K562 (cell line): Measurements from ENCODE around the gene YBX1. TPM values are rescaled to one million over a fixed set of nuclear protein-coding genes. Genes with fewer than 3 reads are reported as not detected.
A peak's percentile ranks its signal among the peaks of the same experiment; 100 is the strongest.

ENCODE experiments used
- ATAC-seq: fragments of 200-7000 bp; cut with Tn5 transposase; 3 replicates; pipeline ENCODE4 v1.9.1; 2020; ENCODE audit warnings: moderate library complexity
- BruUV-seq: library from RNA; stranded (reverse); fragments of 400-500 nt; replicated peaks from 2 replicates; lab custom pipeline; 2021; lab: Mats Ljungman, UMichigan
- CTCF ChIA-PET: fragments of 300-600 bp; formaldehyde crosslinking; extraction: SDS; loops from one replicate; lab custom pipeline; 2021; ENCODE audit warnings: low intra/inter-chr PET ratio; lab: Yijun Ruan, JAX
- POLR2A ChIA-PET: fragments of 300-600, 350-650 bp; sonication (Branson Sonifier 250); formaldehyde crosslinking; extraction: SDS; loops from one replicate; lab custom pipeline; 2021; ENCODE audit warnings: antibody characterized with exemption, inconsistent platforms; lab: Yijun Ruan, JAX
- DNase-seq, 4 experiments: peaks; one replicate each; pipeline versions ENCODE4 v3.0.0 to v3.0.0-alpha.2; 2011 to 2018; ENCODE audit warnings: low spot score in 3 of 4, mixed read lengths in 3 of 4; ENCODE audit errors: extremely low read depth in 1 of 4
- FAIRE-seq: peaks from 2 replicates; lab custom pipeline; 2011; peaks lifted over from hg19 to GRCh38; lab: Jason Lieb, UNC
- H2AFZ ChIP-seq: 2 replicates; pipeline ENCODE4 v1.6.0; 2011; ENCODE audit warnings: low read depth, low read length, control low read depth, inconsistent platforms
- H3K27ac ChIP-seq: fragments of 200-600 bp; 3 replicates; pipeline ENCODE4 v1.8.0; 2011; ENCODE audit warnings: low read depth, mild to moderate bottlenecking, control low read depth, inconsistent platforms, low read length, moderate library complexity, mixed read lengths; ENCODE audit errors: extremely low read depth
- H3K27me3 ChIP-seq, 2 experiments: fragments of 300-600 bp in 1 of 2; 2 replicates in 1 of 2; 3 replicates in 1 of 2; pipeline versions ENCODE4 v1.6.0 to v1.8.0; 2011; ENCODE audit warnings: inconsistent platforms in 2 of 2, low read length in 2 of 2, mild to moderate bottlenecking in 1 of 2, mixed read lengths in 1 of 2, moderate library complexity in 1 of 2; ENCODE audit not compliant: control insufficient read depth in 2 of 2, insufficient read depth in 2 of 2
- H3K36me3 ChIP-seq: fragments of 300-600 bp; 3 replicates; pipeline ENCODE4 v1.8.0; 2011; ENCODE audit warnings: mild to moderate bottlenecking, low read length, inconsistent platforms; ENCODE audit not compliant: control insufficient read depth, insufficient read depth
- H3K4me1 ChIP-seq, 2 experiments: fragments of 200-600 bp in 1 of 2; replicated peaks in 1 of 2; 2 replicates in 1 of 2; 3 replicates in 1 of 2; pipeline versions ENCODE4 v1.5.1 to v1.8.0; 2011; ENCODE audit warnings: inconsistent platforms in 2 of 2, low read length in 2 of 2, mild to moderate bottlenecking in 1 of 2, mixed read lengths in 1 of 2, moderate library complexity in 1 of 2; ENCODE audit not compliant: control insufficient read depth in 2 of 2, insufficient read depth in 2 of 2
- H3K4me2 ChIP-seq: 2 replicates; pipeline ENCODE4 v1.6.1; 2011; ENCODE audit warnings: low read length, control low read depth, inconsistent platforms, mixed read lengths; ENCODE audit not compliant: insufficient read depth
- H3K4me3 ChIP-seq: fragments of 200-600 bp; sonication (generic), shearing (Covaris generic); 2 replicates; pipeline ENCODE4 v1.5.1; 2016; ENCODE audit warnings: control low read depth, inconsistent platforms
- H3K79me2 ChIP-seq: fragments of 200-600 bp; 3 replicates; pipeline ENCODE4 v1.8.0; 2011; ENCODE audit warnings: low read length, inconsistent platforms; ENCODE audit not compliant: control insufficient read depth, insufficient read depth
- H3K9ac ChIP-seq, 2 experiments: 2 replicates each; pipeline versions ENCODE4 v1.6.0 to v1.6.1; 2011; ENCODE audit warnings: low read depth in 2 of 2, low read length in 2 of 2, control low read depth in 1 of 2, inconsistent platforms in 1 of 2, mild to moderate bottlenecking in 1 of 2, mixed read lengths in 1 of 2; ENCODE audit not compliant: insufficient read depth in 1 of 2
- H3K9me1 ChIP-seq: one replicate; pipeline ENCODE4 v1.6.0; 2011; ENCODE audit warnings: inconsistent platforms, mild to moderate bottlenecking, low read length, moderate library complexity; ENCODE audit not compliant: control insufficient read depth, insufficient read depth
- H3K9me3 ChIP-seq: replicated peaks from 2 replicates; pipeline ENCODE4 v1.5.1; 2011; ENCODE audit warnings: low read depth, low read length, inconsistent platforms; ENCODE audit not compliant: control insufficient read depth, insufficient read depth
- H4K20me1 ChIP-seq: replicated peaks from 2 replicates; pipeline ENCODE4 v1.6.1; 2011; ENCODE audit warnings: low read length, inconsistent platforms, mixed read lengths; ENCODE audit not compliant: control insufficient read depth, insufficient read depth
- CBX1 ChIP-seq: sonication (generic); IDR thresholded peaks from 2 replicates; pipeline ENCODE4 v1.6.1; 2016; ENCODE audit warnings: antibody characterized with exemption, low read depth, mild to moderate bottlenecking
- CEBPB ChIP-seq: fragments of 450-650 bp; IDR thresholded peaks from 2 replicates; pipeline ENCODE4 v1.6.1; 2016; ENCODE audit warnings: missing genetic modification characterization, missing compliant biosample characterization
- MAFG ChIP-seq: fragments of 450-650 bp; conservative IDR thresholded peaks from 2 replicates; pipeline ENCODE4 v1.6.1; 2016; ENCODE audit warnings: missing genetic modification characterization, missing compliant biosample characterization
- TAF9B ChIP-seq: fragments of 450-650 bp; IDR thresholded peaks from 2 replicates; pipeline ENCODE4 v1.6.1; 2018; ENCODE audit warnings: mild to moderate bottlenecking; ENCODE audit not compliant: partially characterized antibody
- ZFP36 ChIP-seq: fragments of 150-350 bp; IDR thresholded peaks from 2 replicates; pipeline ENCODE4 v1.6.1; 2018; ENCODE audit warnings: low read length, low read depth; ENCODE audit not compliant: partially characterized antibody
- ZNF316 ChIP-seq: fragments of 450-650 bp; IDR thresholded peaks from 2 replicates; pipeline ENCODE4 v1.6.1; 2016
- ZNF445 ChIP-seq: fragments of 250-450 bp; sonication (Bioruptor Pico); IDR thresholded peaks from 2 replicates; pipeline ENCODE4 v1.4.0; 2020; ENCODE audit warnings: low read depth, mild to moderate bottlenecking, moderate library complexity
- WGBS: fragments of 100-300 bp; shearing (Covaris generic); methylation state at CpG from one replicate; pipeline ENCODE4 v1.1.6; 2016; ENCODE audit warnings: low coverage, mixed read lengths; ENCODE audit not compliant: insufficient coverage; ENCODE audit errors: missing lambda C conversion rate; 5-methylcytosine and 5-hydroxymethylcytosine counted together
- in situ Hi-C: fragments of 300-500 bp; cut with MboI; formaldehyde crosslinking; loops from 4 replicates; pipeline ENCODE4 v1.15.0; 2018; ENCODE audit warnings: inconsistent platforms, mixed read lengths
- intact Hi-C: fragments of 100-400 bp; cut with micrococcal nuclease; formaldehyde crosslinking; loops from 2 replicates; pipeline ENCODE4 v1.14.2; 2022
- polyA plus RNA-seq, 8 experiments: library from polyadenylated mRNA; depleted of rRNA in 4 of 8; stranded (reverse) in 5 of 8; unstranded in 3 of 8; fragments of >200 nt; fragmentation: Nextera tagmentation in 2 of 8; fragmentation: Illumina TruSeq in 1 of 8; extraction: Ambion mirVana in 2 of 8; extraction: Trizol in 1 of 8; gene quantifications; 2 replicates each; pipeline versions ENCODE4 v1.2.1 to v1.2.3, GENCODE V29; 2011 to 2014; ENCODE audit warnings: inconsistent platforms in 1 of 8, missing spikeins in 1 of 8
- total RNA-seq, 7 experiments: library from RNA; depleted of rRNA in 6 of 7; stranded (reverse); fragments of >200 nt in 6 of 7; fragmentation: Illumina TruSeq in 2 of 7; extraction: Trizol in 2 of 7; gene quantifications; 2 replicates each; pipeline versions ENCODE4 v1.2.1 to v1.2.3, GENCODE V29; 2011 to 2021; ENCODE audit warnings: low replicate concordance in 1 of 7

YBX1 gene
- total and polyA plus RNA-seq, 9 of the 15 experiments (the other 6 are each of a cell fraction or from before 2014, with no cell fraction given), result 363 to 1,955 (median 1,216) TPM

DNA sequence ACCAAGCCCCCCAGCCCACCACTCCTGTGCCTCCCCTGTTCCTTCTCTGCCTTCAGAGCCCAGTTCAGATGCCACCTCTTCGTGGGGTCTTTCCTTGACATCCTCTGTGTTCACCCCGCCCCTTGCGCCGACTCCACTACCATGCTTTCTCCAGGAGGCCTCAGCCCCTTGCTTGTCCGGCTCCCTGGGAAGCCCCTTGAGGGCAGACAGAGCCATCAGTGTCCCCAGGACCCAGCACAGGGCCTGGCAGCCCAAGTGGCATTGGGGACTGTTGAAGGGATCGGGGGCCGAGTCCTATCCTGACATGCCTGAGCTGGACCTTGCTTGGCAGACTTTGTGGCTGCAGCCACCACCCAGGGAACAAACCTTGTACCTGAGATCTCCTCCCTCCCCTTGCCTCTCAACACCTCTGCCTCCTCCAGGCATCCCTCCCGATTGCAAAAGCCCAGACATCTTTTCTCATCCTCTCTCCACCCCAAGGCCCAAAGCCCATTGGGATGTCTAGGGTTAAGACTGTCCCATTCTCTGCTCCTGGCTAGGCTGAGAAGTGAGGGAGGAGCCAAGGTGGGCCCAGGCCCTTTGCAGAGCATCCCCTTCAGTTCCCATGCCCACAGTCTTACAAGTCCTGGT is 54.5 kb downstream of the YBX1 start:
- Histone ChIP-seq H3K79me2 (no peaks in the 10 kb centered on the region), H3K4me2 (no peak overlapping the region), H3K27ac (no peak overlapping the region), H3K9ac (peak overlapping the region in 1 of 2 experiments; percentile 75; a peak in 1 of 4 replicates), H3K27me3 (peaks cover 7 to 49% of the 10 kb centered on the region in 2 experiments; a peak in 4 of 5 replicates), H3K4me3 (no peak overlapping the region), H2AFZ (peak overlapping the region; percentile 76; the same call in 1 of the 2 replicates), H3K4me1 (peaks cover 0 to 45% of the 10 kb centered on the region in 2 experiments; a peak in 3 of 5 replicates), H3K9me3 (no peaks in the 10 kb centered on the region), H3K9me1 (peaks cover 5% of the 10 kb centered on the region), H3K36me3 (no peaks in the 10 kb centered on the region), H4K20me1 (peaks cover 5% of the 10 kb centered on the region; the same call in 1 of the 2 replicates)
- in situ Hi-C loops (loop anchor here (25.0 kb wide), 1 partner anchor 149 kb away; no protein-coding TSS in a partner anchor), intact Hi-C loops (loop anchor here (10.0 kb wide), 2 partner anchors 392 to 592 kb away; no protein-coding TSS in a partner anchor)
- no peak for ATAC-seq
- WGBS, result 29% methylated on average over 8 of the region's 8 CpGs
- no peak for FAIRE-seq
- no peak for TF ChIP-seq MAFG (tag)
- TF ChIP-seq ZFP36, result peak; percentile 33
- no peak for TF ChIP-seq CBX1
- no peak for TF ChIP-seq ZNF445
- no peak for TF ChIP-seq TAF9B
- TF ChIP-seq ZNF316, result peak; percentile 24; the same call in 1 of the 2 replicates
- TF ChIP-seq CEBPB, result 0 out of 2 replicates have a peak, but pooled peaks have one; percentile 3
- DNase-seq, result no peak
- BruUV-seq, result no TSS peak
- CTCF ChIA-PET, result interaction anchor here (0.8 kb wide), 1 partner anchor 159 kb away, joined by 6 read pairs; no protein-coding TSS in a partner anchor
- POLR2A ChIA-PET, result interaction anchor here (0.6 to 2.0 kb wide), 3 partner anchors 9 to 871 kb away, joined by 3 to 14 read pairs (median 4); no protein-coding TSS in a partner anchor
